HPDE6-E6E7 (cell line): ENCODE results near the gene NOMO2.
"Not testable (repeated sequence)": the region's sequence is repeated elsewhere in the genome, so short reads cannot be mapped to it uniquely, and the experiment has no call there.

ENCODE experiments used
- DNase-seq: peaks from one replicate; pipeline ENCODE4 v3.0.0; 2011; ENCODE audit warnings: missing footprints; ENCODE audit errors: extremely low spot score

Gene NOMO2

GRCh38 chr16:18522637-18523036, 39.3 kb downstream of the NOMO2 start:
- not testable (repeated sequence) for DNase-seq

- DNase-seq, result not testable (repeated sequence)
Observed at GRCh38 chr16:18521445-18522181, 40.3 kb downstream of the NOMO2 start.

GRCh38 chr16:18518536-18519283, 43.2 kb downstream of the NOMO2 start:
- not testable (repeated sequence) for DNase-seq

- not testable (repeated sequence) for DNase-seq
Observed at GRCh38 chr16:18498430-18498829, 63.5 kb downstream of the NOMO2 start.

DNA sequence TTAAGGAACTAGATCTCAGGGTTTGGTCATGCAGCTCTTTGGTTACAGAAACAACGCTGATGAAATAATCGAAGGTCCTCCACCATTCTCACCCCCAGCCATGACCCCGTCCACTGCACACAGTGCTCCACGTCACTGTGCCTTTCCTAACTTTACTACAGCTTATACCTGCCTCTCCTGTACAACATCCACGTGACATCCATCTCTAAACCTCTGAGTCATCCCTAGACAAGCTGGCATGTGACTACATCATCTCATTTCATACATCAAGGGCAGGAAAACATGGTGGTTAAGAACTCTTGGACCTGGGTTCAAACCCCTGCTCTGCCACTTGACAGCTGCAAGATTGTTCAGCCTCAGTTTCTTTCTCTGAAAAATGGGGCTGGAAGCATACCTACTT, 64.9 kb downstream of the NOMO2 start:
- DNase-seq, result not testable (repeated sequence)

- not testable (repeated sequence) for DNase-seq
Observed at GRCh38 chr16:18492118-18492897, 69.6 kb downstream of the NOMO2 start.

DNA sequence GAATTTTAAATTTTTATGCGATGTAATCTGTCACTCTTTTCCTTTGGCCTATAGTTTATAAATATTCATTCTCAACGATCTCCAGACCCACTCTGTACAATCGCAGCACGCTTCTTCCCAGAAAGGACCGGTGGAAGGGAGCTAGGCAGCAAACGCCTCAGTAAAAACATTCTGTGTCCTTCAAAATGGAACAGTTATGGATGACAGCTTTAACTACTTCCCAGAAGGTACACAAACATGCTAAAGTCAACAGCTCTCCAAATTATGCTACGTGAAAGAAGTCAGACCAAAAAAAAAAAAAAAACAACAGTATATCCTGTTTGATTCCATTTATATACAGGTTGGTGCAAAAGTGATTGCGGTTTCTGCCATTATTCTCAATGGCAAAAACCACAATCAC, 125.9 kb downstream of the NOMO2 start:
- DNase-seq, result not testable (repeated sequence)

DNA sequence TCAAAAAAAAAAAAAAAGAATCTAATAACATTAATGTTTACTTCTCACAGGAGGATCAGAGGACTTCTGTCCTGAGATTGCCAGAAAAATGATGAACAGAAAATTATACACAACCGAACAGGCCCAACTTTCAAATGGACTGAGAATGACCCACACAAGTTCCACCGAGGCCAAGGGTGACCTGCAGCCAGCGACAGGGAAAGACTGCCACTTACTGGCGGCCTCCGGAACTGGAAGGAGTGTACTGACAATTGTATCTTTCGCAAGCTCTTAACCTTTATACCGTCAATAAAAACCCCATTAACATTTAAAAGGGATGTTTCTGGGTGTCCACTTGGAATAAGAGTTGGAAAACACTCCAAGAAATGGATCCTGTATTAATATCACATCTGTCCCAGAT, 146.1 kb downstream of the NOMO2 start:
- DNase-seq, result not testable (repeated sequence)

- DNase-seq, result not testable (repeated sequence)
Observed at GRCh38 chr16:18409532-18410293, 152.2 kb downstream of the NOMO2 start.

DNA sequence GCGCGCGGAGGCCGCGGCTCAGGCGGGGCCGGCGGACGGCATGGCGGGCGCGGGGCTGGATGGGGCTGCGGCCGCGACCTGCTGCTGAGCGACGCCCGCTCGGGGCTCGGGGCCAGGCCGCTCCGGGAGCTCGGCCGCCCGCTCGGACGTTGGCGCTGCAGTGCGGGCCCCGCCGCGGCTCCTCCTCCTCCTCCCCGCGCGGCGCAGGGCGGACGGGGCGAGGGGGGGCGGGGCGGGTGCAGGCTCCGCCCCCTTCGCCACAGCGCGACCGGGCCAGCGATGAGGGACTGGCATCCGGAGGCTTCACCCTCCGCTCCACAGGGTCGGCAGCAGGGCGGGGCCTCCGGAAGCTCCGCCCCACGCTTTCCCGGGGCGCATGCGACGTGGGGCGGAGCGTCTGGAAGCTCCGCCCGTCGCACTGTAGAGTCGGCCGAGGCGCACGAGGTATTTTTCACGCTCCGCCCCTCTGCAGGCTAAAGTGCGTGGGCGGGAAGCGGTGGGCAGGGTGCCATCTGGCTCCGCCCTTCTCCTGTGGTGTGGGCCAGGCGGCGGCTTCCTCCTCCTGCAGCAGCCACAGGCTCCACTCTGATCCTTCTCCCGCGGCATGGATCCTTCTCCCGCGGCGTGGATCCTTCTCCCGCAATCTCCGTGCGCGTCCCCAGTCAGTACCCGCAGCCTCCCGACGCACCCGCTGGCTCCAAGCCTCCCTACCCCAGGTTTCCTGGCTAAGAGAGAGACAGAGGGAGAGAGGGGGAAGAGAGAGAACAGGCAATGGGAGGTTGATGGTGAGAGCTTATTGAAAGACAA, 159.8 kb downstream of the NOMO2 start:
- DNase-seq, result not testable (repeated sequence)

DNA sequence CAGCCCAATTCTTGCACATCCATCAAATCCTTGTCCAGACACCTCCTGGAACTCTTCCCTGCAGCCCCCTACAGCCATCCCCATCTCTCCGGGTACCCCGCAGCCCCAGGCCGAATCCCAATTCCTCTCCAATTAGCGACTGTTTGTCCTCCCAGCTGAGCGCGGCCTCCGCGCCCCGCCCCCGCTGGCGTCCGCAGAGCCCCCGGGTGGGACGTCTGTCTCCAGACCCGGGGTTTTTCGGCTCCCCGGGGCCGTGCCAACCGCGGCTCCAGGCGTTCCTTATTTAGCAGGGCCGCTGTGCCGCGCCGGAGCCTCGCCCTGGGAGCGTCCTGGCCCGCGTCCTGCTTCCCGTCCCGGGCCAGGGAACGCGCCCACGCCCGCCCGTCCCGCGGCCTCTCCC, 160.7 kb downstream of the NOMO2 start:
- DNase-seq, result not testable (repeated sequence)

DNA sequence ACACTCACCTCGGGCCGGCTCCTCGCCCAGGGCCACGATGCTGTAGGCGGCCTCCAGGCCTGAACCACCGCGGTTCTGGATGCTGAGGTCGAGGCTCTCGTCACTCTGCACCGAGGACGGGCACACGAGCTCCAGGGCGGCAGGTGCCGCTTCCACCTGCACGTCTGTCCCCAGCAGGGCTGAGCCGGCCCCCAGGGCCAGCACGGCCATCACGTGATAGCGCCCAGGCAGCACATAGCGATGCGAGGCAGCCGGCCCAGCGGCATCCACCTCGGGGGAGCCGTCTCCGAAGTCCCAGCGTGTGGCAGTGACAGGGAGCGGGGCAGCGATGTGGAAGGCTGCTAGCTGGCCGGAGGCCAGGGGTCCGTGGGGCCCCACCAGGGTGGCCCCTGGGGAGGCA, 167.5 kb downstream of the NOMO2 start:
- DNase-seq, result not testable (repeated sequence)

GRCh38 chr16:18387767-18388166, 174.1 kb downstream of the NOMO2 start:
- DNase-seq, result not testable (repeated sequence)

DNA sequence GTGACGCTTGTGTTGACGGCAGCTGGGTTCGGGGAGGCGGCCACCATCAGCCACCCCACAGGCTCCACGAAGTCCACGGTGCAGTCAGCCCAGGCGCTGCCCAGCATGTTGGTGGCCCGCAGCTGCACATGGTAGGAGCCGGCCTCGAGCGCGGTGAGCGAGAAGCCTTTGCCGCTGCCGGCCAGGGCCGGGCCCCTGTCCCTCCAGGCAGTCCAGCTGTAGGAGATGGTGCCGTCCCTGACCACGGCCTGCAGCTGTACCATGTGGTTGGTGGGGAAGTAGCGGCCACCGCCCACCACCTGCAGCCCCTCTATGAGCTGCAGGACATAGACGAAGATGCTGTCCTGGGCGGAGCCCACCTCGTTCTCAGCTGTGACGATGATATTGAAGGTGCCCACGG, 175.4 kb downstream of the NOMO2 start:
- not testable (repeated sequence) for DNase-seq

DNA sequence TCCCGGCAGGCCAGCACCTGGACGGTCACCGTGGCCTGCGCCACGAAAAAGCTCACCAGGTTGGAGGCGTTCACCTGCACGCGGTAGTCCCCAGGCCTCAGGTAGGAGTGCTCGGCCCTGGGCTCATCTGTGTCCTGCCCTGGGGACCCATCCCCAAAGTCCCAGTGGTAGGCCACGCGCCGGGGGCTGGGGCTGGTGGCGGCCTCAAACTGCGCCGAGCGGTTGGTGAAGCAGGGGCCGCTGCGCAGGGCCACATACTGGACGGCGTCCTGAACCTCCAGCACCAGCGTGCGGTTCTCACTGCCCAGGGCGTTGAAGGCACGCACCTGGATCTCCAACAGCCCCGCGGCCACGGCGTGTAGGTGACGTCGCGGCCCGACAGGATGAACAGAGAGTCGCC, 176.6 kb downstream of the NOMO2 start:
- not testable (repeated sequence) for DNase-seq

DNA sequence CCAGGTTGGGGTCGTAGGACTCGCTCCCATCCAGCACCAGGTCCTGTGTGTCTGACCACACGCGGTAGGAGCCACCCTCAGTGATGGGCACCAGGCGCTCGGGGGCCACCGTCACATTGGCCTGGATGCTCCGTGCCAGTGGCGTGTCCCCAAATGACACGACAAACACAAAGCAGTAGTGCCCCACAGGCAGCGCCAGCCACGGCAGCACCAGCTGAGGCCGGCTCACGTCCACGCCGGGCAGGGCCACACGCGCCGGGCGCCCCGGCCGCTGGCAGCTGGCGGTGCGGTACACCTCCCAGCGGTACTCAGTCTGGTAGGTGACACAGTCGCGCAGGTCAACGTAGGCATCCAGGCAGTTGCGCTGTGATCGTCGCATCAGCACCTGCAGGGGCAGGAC, 177.0 kb downstream of the NOMO2 start:
- not testable (repeated sequence) for DNase-seq

DNA sequence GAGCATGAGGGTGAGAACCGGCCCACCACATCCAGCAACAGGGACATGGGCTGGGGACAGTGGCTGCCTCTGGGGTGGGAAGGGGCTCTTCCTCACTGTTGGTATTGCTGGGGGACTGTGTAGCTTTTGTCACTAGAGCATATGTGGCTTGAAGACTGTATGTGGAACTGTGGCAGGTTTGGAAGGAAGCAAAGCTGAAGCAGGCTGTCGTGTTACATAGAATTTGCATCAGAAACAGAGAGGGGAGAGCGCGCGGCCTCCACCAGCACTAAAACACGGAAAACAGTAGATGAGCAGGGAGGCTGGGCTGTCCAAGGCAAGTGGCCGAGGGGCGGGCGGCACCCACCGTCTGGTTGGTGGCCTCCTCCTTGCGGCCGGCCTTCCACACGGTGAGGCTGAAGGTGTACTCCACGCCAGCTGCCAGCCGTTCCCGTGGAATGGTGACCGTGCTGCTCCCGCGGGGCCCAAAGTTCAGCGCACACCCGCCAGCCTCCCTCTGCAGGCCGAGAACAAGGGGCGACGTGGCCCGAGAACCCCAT, 177.7 kb downstream of the NOMO2 start:
- not testable (repeated sequence) for DNase-seq

- not testable (repeated sequence) for DNase-seq
Observed at GRCh38 chr16:18382696-18383095, 179.2 kb downstream of the NOMO2 start.
